ENCODE measurements around the gene TBC1D5.

The TBC1D5 gene

DNA sequence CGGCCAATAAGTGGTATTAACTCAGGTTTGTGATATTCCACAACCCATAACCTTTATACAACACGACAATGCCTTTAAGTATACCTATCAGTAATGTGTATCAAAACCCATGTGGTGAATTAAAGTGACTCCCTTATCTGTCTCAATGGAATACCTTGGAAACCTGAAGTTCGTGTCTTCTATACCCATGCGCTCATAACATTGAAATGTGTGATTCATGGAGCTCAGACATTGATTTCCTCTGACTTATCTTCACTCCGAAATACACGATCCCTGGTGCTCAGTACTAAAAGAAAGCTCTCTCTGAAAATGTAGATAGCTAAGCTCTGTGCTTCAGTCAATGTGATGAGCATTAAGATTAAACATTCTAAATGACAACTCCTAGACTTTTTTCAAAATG is 140.3 kb downstream of the TBC1D5 start:
- no peak for DNase-seq (ENCODE audit: low read depth in 2 of 3, low spot score in 1 of 3)

DNA sequence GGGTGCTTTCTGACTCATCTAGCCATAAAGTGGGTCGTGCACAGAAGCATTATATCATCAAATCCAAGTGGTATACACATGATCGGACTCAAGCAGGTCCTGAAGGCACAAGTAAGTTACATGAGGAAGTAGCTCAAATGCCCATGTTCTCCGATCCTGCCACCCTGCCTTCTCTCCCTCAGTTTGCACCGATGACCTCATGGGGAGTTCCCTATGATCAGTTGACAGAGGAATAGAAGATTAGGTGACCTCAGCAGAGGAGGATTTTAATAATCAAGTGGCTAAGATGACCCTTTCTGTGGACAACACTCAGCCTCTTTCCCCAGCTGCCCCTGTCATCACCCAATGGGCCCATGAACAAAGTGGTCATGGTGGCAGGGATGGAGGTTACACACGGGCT is 149.5 kb downstream of the TBC1D5 start:
- no peak for DNase-seq (ENCODE audit: low read depth in 2 of 3, low spot score in 1 of 3)

DNA sequence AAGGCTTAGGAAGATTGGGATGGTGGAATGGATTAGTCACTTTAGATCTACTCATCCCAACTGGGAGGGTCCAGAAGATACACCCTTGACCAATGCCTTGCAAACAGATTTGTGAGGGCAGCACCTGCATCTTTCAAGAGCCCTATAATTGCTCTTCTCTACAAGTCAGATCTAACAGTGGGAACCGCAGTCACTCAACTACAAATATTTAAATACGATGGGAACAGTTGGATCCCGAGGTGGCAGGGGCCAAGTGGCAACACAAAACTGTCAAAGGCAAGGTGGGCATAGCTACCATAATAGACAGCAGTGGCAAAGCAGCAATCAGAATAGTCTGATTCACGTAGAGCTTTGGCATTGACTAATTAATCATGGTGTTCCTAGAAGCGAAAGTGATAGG is 152.0 kb downstream of the TBC1D5 start:
- DNase-seq (ENCODE audit: low read depth in 2 of 3, low spot score in 1 of 3), result no peak

DNA sequence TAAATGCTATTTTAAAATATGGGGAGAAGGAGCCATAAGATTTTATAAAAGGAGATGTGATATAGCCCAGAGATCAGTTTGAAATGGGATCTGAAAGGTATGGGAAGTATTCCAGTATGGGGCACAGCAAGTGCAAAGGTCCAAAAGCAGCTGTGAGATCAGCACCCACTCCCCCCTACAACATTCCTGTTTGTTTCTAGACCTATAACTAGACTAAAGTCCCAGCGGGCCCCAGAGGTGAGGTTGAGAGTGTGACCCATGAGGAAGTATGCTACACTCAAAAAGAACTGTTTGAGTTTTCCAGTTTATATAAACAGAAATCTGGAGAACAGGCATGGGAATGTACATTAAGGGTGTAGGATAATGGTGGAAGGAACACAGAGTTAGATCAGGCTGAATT is 152.5 kb downstream of the TBC1D5 start:
- no peak for DNase-seq (ENCODE audit: low read depth in 2 of 3, low spot score in 1 of 3)

DNA sequence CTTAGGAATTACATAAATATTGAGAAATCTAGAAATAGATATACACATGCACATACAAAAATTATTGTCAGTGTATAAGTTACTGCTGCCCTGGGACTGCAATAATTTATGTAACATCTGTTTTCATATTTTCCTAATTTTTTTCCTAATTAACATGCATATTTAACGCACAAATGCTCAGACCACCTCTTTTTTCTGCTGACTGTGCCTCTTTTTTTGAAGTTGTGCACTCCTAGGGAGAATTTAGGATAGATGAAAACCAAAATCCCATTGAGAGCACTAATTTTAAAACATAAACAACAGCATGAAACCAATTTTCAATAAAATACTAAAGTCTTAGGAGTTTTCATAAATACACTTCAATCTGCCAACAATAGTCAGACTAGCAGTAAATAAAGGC is 154.0 kb downstream of the TBC1D5 start:
- no peak for DNase-seq (ENCODE audit: low read depth in 2 of 3, low spot score in 1 of 3)

DNA sequence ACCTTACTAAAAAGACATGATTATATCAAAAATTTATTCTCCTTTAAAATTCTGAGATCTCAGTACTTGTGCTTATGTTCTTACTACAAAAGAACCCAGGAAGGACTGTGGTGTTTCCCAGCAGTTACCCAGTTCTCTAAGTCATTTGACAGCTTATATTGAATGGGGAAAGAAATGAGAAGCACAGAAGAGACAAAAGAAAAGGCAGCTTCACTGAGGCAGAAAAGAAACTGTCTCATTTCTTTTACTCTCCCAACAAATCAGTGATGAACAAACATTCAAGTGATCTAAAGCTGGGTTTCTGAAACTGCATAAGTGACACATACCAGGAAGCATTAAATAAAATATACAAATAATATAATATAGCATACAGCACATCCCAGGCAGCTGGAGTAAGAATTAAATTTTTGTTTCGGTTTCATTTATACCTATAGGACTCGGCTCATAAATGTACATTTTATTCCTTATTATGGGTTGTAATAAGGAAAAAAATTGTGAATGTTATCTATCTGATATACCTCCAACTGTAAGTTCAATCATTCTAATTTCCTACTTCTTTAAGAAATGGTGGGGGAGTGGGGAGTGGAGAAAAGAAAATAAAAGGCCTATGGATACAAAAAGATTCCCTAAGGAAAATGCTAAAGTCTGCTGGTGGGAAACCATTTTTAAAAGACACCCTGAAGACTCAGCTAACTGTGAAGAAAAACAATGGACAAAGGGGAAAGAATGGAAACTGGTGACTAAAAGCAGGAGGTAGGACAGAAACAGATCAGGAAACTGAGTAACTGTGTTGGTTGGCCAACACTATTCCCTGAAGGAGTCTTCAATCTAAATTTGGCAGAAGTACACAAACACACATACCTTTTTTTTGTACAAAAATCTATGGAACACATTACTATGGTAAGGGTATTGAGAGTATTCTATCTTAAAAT is 156.8 kb downstream of the TBC1D5 start:
- no peak for DNase-seq (ENCODE audit: low read depth in 2 of 3, low spot score in 1 of 3)

DNA sequence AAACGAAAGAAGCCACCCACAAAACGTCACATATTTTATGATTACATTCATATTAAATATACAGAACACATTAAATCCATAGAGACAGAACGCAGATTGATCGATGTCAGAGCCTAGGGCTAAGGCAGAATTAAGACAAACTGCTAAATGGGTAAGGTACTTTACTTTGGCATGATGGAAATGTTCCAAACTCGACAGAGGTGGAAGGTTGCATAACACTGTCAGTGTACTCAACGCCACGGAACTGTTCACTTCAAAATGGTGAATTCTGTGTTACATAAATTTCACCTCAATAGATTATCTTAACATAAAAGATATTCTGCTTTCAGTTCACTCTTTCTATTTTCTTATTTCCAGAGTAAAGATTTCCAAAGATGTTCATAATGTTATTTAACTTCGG is 158.4 kb downstream of the TBC1D5 start:
- DNase-seq (ENCODE audit: low read depth in 2 of 3, low spot score in 1 of 3), result no peak

DNA sequence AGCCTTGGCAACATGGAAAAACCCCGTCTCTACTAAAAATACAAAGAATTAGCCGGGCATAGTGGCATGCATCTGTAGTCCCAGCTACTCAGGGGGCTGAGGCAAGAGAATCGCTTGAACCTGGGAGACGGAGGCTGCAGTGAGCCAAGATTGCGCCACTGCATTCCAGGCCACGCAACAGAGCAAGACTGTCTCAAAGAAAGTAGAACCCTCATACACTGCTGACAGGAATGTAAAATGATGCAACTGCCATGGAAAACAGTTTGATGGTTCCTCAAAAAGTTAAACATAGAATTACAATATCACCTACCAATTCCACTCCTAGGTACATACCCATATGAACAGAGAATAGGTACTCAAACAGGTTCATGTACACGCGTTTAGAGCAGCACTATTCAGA is 158.9 kb downstream of the TBC1D5 start:
- no peak for DNase-seq (ENCODE audit: low read depth in 2 of 3, low spot score in 1 of 3)

DNA sequence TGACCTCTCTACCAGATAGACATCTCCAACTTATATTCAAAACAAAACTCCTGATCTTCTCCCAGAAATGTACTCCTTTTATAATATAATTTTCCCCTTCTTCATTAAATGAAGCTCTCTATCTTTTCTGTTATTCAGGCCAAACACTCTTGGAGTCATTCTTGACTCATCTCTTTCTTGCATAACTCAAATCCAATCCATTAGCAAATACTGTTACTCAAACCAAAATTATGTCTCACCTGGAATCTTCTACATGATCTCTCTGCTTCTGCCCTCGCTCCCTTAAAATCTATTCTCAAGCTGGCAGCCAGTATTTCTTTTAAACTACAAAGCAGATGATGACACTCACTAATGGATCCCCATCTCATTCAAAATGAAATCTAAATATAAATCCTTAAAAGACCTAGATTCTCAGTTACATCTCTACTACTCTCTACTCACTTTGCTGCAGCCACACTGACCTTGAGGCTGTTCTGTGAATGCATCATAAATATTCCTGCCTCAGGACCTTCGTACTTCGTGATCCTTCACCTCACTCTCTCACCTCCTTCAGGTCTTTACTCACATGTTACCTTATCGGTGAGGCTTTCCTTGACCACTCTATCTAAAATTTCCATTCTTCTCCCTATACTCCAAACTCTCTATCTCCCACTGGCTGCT is 160.9 kb downstream of the TBC1D5 start:
- DNase-seq (ENCODE audit: low read depth in 2 of 3, low spot score in 1 of 3), result no peak

DNA sequence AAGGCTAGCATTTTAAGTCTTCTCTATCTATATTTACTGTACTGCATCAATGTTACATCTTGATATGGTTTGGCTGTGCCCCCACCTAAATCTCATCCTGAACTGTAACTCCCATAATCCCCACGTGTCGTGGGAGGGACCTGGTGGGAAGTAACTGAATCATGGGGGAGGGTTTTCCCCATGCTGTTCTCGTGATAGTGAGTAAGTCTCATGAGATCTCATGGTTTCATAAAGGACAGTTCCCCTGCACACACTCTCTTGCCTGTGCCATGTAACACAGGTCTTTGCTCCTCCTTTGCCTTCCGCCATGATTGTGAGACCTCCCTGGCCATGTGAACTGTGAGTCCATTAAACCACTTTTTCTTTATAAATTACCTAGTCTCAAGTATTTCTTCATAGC is 161.5 kb downstream of the TBC1D5 start:
- DNase-seq (ENCODE audit: low read depth in 2 of 3, low spot score in 1 of 3), result no peak

DNA sequence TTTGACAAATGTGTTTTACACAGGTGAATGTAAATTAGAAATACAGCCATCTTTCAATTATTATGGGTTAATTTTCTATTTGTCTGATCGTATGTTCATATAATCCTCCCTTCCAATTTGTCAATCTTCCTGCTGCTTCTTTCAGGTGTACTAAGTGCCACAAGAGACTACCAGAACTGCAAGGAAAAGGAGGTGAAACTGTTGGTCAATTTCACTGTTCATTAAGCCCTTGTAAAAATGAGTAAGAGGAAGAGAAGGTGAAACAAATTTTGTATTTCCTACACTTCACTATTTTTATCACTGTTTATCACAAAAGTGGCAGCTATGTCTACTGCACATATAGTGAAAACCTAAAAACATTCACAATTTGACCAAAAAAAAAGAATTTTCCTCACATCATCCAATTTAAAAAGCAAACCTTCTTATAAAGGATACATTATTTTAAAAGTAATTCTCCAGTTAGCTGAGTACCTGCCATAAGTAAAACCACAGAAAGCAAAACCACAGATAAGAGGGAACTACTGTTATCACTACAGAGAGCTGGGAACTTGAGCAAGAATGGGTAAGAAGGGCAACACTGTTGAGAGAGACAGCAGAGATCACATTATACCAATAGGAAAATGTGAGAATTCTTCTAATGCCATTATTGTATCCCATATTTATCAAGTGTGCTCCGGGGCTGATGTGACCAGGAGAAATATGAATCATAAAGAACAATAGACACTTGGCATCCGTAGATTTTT is 163.0 kb downstream of the TBC1D5 start:
- DNase-seq (ENCODE audit: low read depth in 2 of 3, low spot score in 1 of 3), result no peak

DNA sequence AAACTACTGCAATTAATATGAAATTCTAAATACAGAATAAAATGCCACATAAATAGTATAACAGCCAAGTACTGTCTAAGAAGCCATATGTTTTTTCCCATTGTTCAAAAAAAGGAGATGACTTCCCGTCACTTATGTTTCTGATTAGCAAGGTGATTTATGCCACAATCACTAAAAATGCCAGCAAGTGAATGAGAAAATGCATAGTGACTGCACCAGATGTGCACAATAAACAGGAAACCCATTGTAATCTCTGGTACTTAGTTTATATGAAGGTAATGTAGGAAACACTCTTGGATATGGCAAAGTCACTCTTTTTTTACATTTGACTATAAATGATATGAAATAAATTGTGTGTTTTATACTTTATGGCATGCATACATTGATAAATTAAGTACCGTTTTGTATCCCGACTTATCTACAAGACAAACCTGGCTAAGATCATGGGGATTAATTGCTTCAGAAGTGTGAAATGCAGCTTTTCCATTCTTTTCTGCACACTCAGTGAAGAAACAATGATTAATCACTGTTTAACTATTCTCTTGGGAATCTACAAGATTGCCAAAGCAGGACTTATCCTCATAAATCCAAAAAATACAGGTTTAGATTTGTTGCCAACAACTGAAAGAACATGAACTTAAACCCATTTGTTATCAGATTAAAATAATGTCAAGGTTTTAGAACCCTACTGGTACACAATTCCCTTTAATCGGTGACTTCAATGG is 164.5 kb downstream of the TBC1D5 start:
- no peak for DNase-seq (ENCODE audit: low read depth in 2 of 3, low spot score in 1 of 3)

DNA sequence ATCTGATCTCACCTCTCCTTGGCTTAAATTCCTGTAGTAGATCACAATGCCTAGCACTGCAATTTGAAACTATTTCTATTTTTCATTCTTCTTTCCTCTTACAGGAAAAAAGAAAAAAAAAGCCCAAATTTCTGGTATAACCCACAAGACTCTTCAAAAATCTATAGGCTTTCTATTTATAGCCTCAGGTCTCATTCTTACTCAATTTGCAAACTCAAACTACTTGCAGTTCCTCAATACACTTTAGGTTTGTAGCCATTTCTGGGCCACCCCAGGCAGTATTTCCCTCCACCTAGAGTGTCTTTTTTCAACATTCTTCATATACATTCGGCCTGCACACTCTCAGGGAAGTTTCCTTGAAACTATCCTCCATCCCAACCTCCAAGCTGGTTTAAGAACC is 169.0 kb downstream of the TBC1D5 start:
- DNase-seq (ENCODE audit: low read depth in 2 of 3, low spot score in 1 of 3), result no peak

DNA sequence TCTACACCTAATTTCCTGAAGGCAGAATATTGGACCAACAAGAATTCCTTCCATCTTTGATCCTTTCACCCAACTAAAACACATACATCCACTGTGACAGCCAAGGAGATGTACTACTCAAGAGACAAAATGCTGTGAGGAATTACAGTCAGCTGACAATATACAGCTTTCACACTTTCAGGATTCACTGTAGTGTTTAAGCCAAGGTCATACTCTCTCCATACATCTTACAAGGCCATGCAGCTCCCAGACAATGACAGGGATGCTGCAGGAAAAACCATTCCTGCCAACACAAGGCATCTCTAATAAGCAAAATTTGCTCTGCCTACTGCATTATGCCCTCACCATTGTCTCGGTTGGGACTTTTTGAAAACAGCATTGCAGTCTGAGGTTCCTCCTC is 170.7 kb downstream of the TBC1D5 start:
- DNase-seq (ENCODE audit: low read depth in 2 of 3, low spot score in 1 of 3), result no peak

DNA sequence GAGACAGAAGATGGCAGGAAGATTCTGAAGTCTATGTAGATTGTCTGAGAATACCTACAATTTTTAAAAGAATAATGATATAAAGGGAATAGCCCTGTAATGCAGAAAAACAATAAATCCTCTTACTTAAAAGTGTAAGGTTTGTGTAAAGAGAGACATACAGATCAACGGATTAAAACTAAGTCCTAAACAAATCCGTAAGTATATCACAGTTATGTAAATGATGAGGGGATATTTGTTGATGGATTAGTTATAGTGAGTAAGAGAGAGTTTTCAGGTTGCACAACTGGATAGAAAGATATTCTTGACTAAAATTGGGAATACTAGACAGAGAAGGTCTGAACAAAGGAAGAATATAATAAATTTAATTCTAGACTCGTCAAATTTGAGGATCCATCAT is 179.6 kb downstream of the TBC1D5 start:
- DNase-seq (ENCODE audit: low read depth in 2 of 3, low spot score in 1 of 3), result no peak

DNA sequence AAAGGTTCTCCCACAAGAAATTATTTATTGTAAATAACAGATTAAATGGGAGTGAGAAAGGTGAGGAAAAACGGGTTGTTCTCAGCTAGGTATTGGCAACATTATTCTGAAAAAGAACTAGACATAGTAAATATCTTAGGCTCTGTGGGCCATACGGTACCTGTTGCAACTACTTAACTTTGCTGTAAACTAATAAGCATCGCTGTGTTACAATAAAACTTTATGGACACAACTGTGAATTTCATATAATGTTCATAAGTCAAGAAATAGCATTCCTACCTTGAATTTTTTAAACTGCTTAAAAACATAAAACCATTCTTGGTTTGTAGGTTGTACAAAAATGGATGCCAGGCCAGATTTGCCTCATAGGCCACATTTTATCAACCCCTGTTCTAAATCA is 183.9 kb downstream of the TBC1D5 start:
- DNase-seq (ENCODE audit: low read depth in 2 of 3, low spot score in 1 of 3), result no peak

DNA sequence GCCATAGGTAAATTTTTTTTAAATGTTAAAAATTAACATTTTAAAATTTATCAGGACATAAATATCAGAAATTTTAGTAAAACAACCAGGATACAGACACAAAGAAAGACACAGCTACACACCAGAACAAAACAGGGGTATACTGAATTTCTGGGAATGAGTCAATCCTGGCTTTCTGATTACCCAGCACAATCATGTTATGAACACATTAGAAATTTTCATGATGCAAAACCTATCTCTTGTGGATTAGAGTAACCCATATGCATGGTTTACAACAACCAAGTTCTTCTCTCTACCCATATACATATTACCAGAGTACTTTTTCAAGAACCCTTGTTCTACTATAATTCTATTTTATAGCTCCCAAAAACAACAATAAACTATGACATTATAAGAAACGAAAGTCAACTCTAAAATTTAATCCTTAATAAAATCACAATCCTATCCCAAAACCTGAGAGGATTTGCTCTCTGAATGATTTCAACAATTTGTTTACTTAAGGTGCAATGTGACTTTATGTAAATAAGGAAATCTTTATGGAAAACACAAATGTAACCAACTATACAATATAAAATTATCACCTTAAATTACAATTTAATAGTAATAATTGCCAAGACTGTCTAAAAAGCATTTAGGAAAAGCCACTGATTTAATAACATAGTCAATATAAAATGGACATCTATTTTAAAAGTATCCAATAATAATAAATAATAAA is 184.5 kb downstream of the TBC1D5 start:
- DNase-seq (ENCODE audit: low read depth in 2 of 3, low spot score in 1 of 3), result no peak

DNA sequence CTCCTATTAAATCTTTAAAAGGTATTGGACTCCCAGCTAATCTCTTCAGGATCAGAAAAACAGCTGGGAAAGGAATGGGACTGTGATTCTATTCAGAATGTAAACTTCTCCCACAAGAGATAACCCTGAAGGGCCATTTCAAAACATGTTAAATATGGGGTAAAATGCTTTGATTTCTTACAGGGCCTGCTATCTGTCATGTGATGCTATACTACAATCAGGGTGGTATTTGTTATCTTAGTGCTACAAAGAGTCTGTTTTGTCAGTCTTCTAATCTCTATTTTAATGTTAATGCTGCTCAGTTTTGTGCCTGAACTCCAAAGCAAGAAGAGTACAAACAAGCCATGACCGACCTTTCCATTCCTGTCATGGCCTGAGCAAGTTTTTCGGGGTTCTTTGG is 186.9 kb downstream of the TBC1D5 start:
- no peak for DNase-seq (ENCODE audit: low read depth in 2 of 3, low spot score in 1 of 3)

DNA sequence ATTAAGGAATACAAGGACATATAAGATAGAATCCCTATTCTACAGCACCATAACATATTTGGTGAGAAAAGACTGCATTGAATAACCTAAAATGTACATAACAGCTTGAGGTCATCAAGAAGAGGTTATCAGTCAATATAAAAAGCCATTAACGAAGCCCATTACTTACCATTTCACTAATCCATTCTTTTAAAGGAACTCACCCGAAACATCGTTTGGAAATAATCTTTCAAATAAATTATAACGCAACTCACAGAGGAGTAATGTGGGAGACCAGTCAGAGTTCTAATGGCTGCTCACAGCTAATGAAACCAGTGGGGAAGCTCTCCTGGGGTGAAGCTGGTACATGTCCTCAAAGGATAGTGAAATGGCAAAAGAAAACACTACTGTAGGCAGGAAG is 188.4 kb downstream of the TBC1D5 start:
- DNase-seq (ENCODE audit: low read depth in 2 of 3, low spot score in 1 of 3), result no peak

DNA sequence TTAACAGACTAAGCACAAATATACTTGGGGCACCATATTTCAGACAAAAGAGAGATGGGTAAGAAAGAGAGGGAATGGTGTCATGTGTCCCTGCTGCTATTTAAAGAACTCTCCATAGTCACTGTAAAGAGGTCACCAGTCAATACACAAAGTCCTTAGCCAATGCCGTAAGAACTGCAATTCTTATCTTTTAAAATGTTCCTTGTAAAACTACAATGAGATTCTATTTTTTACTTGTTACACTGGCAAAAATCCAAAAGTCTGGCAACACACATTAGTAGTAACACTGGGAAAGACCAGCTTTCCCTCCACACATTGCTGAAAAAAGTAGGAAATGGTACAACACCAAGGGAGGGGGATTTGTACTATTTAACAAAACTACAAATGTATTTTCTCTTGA is 189.4 kb downstream of the TBC1D5 start:
- DNase-seq (ENCODE audit: low read depth in 2 of 3, low spot score in 1 of 3), result no peak

DNA sequence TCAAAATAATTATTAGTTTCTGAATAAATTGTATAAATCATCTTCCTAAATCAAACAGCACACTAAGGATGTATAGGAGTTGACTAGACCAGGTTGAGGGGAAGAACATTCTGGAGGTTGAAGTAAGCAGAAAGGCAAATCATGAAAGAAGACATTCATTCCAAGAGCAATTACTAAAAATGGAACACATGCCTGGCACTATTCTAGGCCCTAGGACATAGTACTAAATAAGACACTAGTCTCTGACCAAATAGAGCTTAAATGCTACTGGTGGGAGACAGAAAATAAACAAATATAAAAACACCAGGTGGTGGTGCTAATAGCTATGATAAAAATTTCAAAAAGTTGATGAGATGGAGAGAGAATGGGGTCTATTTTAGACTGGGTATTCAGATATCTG is 190.1 kb downstream of the TBC1D5 start:
- DNase-seq (ENCODE audit: low read depth in 2 of 3, low spot score in 1 of 3), result no peak
